ENCODE data around the gene SECISBP2.
"Not testable (repeated sequence)": the region's sequence is repeated elsewhere in the genome, so short reads cannot be mapped to it uniquely, and the experiment has no call there.

SECISBP2 gene

DNA sequence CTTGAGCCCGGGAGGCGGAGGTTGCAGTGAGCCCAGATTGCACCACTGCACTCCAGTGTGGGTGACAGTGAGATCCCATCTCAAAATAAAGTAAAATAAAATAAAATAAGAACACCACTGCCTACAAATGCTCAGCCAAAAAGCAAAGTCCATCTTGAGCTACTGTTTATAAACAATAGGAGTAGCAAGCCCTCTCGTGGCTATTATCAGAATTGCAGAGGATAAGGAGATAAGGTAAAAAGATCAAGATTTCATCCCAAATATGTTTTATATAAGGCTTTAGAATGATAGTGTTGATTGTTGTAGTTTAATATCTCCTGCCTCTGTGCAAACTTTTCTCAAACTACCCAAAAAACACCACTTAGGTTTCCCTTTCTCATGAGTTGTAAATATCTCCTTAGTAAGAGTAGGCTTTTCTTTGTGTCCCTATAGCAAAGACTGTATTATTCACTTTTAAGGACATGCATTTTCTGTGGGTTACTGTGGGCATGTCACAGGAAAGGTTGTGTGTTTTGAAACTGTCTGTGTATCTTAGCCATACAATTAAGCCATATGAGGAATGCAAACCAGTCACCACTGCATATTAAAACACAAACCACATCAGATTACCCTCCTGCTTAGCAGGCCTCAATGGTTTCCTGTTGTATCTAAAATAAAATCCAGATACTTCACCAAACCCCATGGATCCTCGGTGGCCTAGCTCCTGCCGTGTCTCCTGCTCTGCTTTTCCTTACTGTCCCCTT lies 39.1 kb upstream of the SECISBP2 start:
- no peak overlapping the region for H3K4me3 ChIP-seq (ENCODE audit: low read depth, low read length, poor library complexity, severe bottlenecking)
- no peaks in the 10 kb centered on the region for H3K27me3 ChIP-seq (ENCODE audit: insufficient read depth, low read length)
- H3K9ac ChIP-seq (ENCODE audit: low read length): no peak overlapping the region
- H3K27ac ChIP-seq (ENCODE audit: low read depth, low read length, poor library complexity, severe bottlenecking): no peak overlapping the region
- no peak overlapping the region for H2AFZ ChIP-seq (ENCODE audit: low read length)
- TF ChIP-seq EZH2 (IDR thresholded peaks at IDR 0.05; ENCODE audit: borderline replicate concordance, low read length) (no peak), CTCF (IDR thresholded peaks at IDR 0.05; ENCODE audit: low read length) (peak; percentile 79)
- H3F3A ChIP-seq (ENCODE audit: insufficient read depth, low read length): no peaks in the 10 kb centered on the region
- no peaks in the 10 kb centered on the region for H3K79me2 ChIP-seq (ENCODE audit: insufficient read depth, low read length)
- H3K9me2 ChIP-seq (ENCODE audit: low read depth, low read length): no peaks in the 10 kb centered on the region
- H3K4me1 ChIP-seq (ENCODE audit: insufficient read depth, low read length, severe bottlenecking): peaks cover 4% of the 10 kb centered on the region
- H4K20me1 ChIP-seq (ENCODE audit: insufficient read depth, low read length): no peaks in the 10 kb centered on the region
- 0 out of 2 replicates have a peak, but pooled peaks cover 6% of the 10 kb centered on the region for H3K9me3 ChIP-seq (ENCODE audit: low read length)
- H3K4me2 ChIP-seq (ENCODE audit: low read length): no peak overlapping the region
- no peaks in the 10 kb centered on the region for H3K36me3 ChIP-seq (ENCODE audit: insufficient read depth, low read length)

GRCh38 chr9:89281106-89281505 lies 37.2 kb upstream of the SECISBP2 start:
- no peaks in the 10 kb centered on the region for H3K36me3 ChIP-seq (ENCODE audit: insufficient read depth, low read length)
- no peak overlapping the region for H3K27ac ChIP-seq (ENCODE audit: low read depth, low read length, poor library complexity, severe bottlenecking)
- no peaks in the 10 kb centered on the region for H3F3A ChIP-seq (ENCODE audit: insufficient read depth, low read length)
- no peaks in the 10 kb centered on the region for H3K27me3 ChIP-seq (ENCODE audit: insufficient read depth, low read length)
- no peaks in the 10 kb centered on the region for H3K79me2 ChIP-seq (ENCODE audit: insufficient read depth, low read length)
- H4K20me1 ChIP-seq (ENCODE audit: insufficient read depth, low read length): no peaks in the 10 kb centered on the region
- H2AFZ ChIP-seq (ENCODE audit: low read length): no peak overlapping the region
- TF ChIP-seq CTCF (IDR thresholded peaks at IDR 0.05; ENCODE audit: low read length) (no peak), EZH2 (IDR thresholded peaks at IDR 0.05; ENCODE audit: borderline replicate concordance, low read length) (no peak)
- no peaks in the 10 kb centered on the region for H3K9me2 ChIP-seq (ENCODE audit: low read depth, low read length)
- H3K4me3 ChIP-seq (ENCODE audit: low read depth, low read length, poor library complexity, severe bottlenecking): no peak overlapping the region
- H3K9ac ChIP-seq (ENCODE audit: low read length): no peak overlapping the region
- H3K9me3 ChIP-seq (ENCODE audit: low read length): no peaks in the 10 kb centered on the region
- no peak overlapping the region for H3K4me2 ChIP-seq (ENCODE audit: low read length)
- peaks cover 4% of the 10 kb centered on the region for H3K4me1 ChIP-seq (ENCODE audit: insufficient read depth, low read length, severe bottlenecking)

GRCh38 chr9:89282248-89282968 lies 35.9 kb upstream of the SECISBP2 start:
- H3K27me3 ChIP-seq (ENCODE audit: insufficient read depth, low read length); H3K4me1 ChIP-seq (ENCODE audit: insufficient read depth, low read length, severe bottlenecking); H2AFZ ChIP-seq (ENCODE audit: low read length); H3K9ac ChIP-seq (ENCODE audit: low read length); H4K20me1 ChIP-seq (ENCODE audit: insufficient read depth, low read length); H3K36me3 ChIP-seq (ENCODE audit: insufficient read depth, low read length); H3K79me2 ChIP-seq (ENCODE audit: insufficient read depth, low read length); H3K27ac ChIP-seq (ENCODE audit: low read depth, low read length, poor library complexity, severe bottlenecking); H3K9me2 ChIP-seq (ENCODE audit: low read depth, low read length); H3F3A ChIP-seq (ENCODE audit: insufficient read depth, low read length); H3K9me3 ChIP-seq (ENCODE audit: low read length): not testable (repeated sequence)
- peak overlapping the region; percentile 55 for H3K4me2 ChIP-seq (ENCODE audit: low read length)
- peak overlapping the region; percentile 54 for H3K4me3 ChIP-seq (ENCODE audit: low read depth, low read length, poor library complexity, severe bottlenecking)
